WTC11 (cell line): ENCODE measurements around the gene LRRC7. TPM values are rescaled to one million over a fixed set of nuclear protein-coding genes. Genes with fewer than 3 reads are reported as not detected.

Experiments used
- ATAC-seq: fragments of 200-7000 bp; cut with Tn5 transposase; 2 replicates; pipeline ENCODE4 v1.10.0; 2021; ENCODE audit warnings: mild to moderate bottlenecking, moderate library complexity
- CTCF ChIA-PET: fragments of 300-600 bp; sonication (Branson Sonifier 250); formaldehyde crosslinking; loops from one replicate; lab custom pipeline; 2021; ENCODE audit warnings: antibody characterized with exemption; lab: Charles Lee
- POLR2A ChIA-PET: fragments of 350-600 bp; sonication (Branson Sonifier 250); formaldehyde crosslinking; loops from one replicate; lab custom pipeline; 2021; ENCODE audit warnings: antibody characterized with exemption; lab: Charles Lee
- DNase-seq: peaks from one replicate; pipeline ENCODE4 v3.0.0; 2021; ENCODE audit warnings: low spot score
- H3K27ac Mint-ChIP-seq: 2 replicates; pipeline ENCODE4 v1.8.0; 2021; ENCODE audit warnings: mixed read lengths
- H3K27me3 Mint-ChIP-seq: 2 replicates; pipeline ENCODE4 v1.8.0; 2021; ENCODE audit warnings: low read depth, mild to moderate bottlenecking, moderate library complexity, mixed read lengths
- H3K36me3 Mint-ChIP-seq: 2 replicates; pipeline ENCODE4 v1.8.0; 2021; ENCODE audit warnings: mixed read lengths
- H3K4me1 Mint-ChIP-seq: 2 replicates; pipeline ENCODE4 v1.8.0; 2022; ENCODE audit warnings: mixed read lengths
- H3K4me3 Mint-ChIP-seq: 2 replicates; pipeline ENCODE4 v1.8.0; 2021; ENCODE audit warnings: mild to moderate bottlenecking, moderate library complexity, mixed read lengths
- H3K9me3 Mint-ChIP-seq: 2 replicates; pipeline ENCODE4 v1.8.0; 2021; ENCODE audit warnings: mixed read lengths
- ATF1 ChIP-seq: sonication (generic); formaldehyde crosslinking; IDR thresholded peaks from 2 replicates; pipeline ENCODE4 v1.8.1; 2023; ENCODE audit warnings: mild to moderate bottlenecking, moderate library complexity, missing genetic modification reagents
- CDX4 ChIP-seq: fragments of 250-450 bp; sonication (Bioruptor Pico); IDR thresholded peaks from 2 replicates; pipeline ENCODE4 v1.9.0; 2021; ENCODE audit warnings: moderate library complexity, mild to moderate bottlenecking, inconsistent platforms, borderline replicate concordance
- CTCF ChIP-seq: fragments of 200-600 bp; IDR thresholded peaks from 2 replicates; pipeline ENCODE4 v1.8.0; 2022; ENCODE audit warnings: antibody characterized with exemption
- E2F4 ChIP-seq: sonication (generic); formaldehyde crosslinking; IDR thresholded peaks from 2 replicates; pipeline ENCODE4 v1.8.1; 2022; ENCODE audit warnings: low read depth, mild to moderate bottlenecking, moderate library complexity, missing genetic modification reagents, borderline replicate concordance
- ERG ChIP-seq: fragments of 250-450 bp; sonication (Bioruptor Pico); IDR thresholded peaks from 2 replicates; pipeline ENCODE4 v1.8.0; 2021; ENCODE audit warnings: mild to moderate bottlenecking
- FOXP4 ChIP-seq: sonication (generic); formaldehyde crosslinking; IDR thresholded peaks from 2 replicates; pipeline ENCODE4 v1.8.0; 2022; ENCODE audit warnings: mild to moderate bottlenecking, missing genetic modification reagents
- IRF2 ChIP-seq: sonication (generic); formaldehyde crosslinking; IDR thresholded peaks from 2 replicates; pipeline ENCODE4 v1.8.0; 2022; ENCODE audit warnings: low read depth, missing genetic modification reagents, borderline replicate concordance
- MYBL2 ChIP-seq: sonication (generic); formaldehyde crosslinking; IDR thresholded peaks from 2 replicates; pipeline ENCODE4 v1.8.1; 2023; ENCODE audit warnings: mild to moderate bottlenecking, moderate library complexity, missing genetic modification reagents
- NR3C1 ChIP-seq: sonication (generic); formaldehyde crosslinking; conservative IDR thresholded peaks from 2 replicates; pipeline ENCODE4 v1.8.1; 2023; ENCODE audit warnings: low read depth, mild to moderate bottlenecking, missing genetic modification reagents
- PRDM15 ChIP-seq: sonication (generic); formaldehyde crosslinking; IDR thresholded peaks from 2 replicates; pipeline ENCODE4 v1.8.0; 2022; ENCODE audit warnings: missing genetic modification reagents
- PREB ChIP-seq: sonication (generic); formaldehyde crosslinking; IDR thresholded peaks from 2 replicates; pipeline ENCODE4 v1.8.1; 2022; ENCODE audit warnings: mild to moderate bottlenecking, missing genetic modification reagents, moderate library complexity, borderline replicate concordance
- RELA ChIP-seq: sonication (generic); formaldehyde crosslinking; IDR thresholded peaks from 2 replicates; pipeline ENCODE4 v1.8.1; 2022; ENCODE audit warnings: missing genetic modification reagents, mild to moderate bottlenecking, borderline replicate concordance
- SMAD3 ChIP-seq: sonication (generic); formaldehyde crosslinking; IDR thresholded peaks from 2 replicates; pipeline ENCODE4 v1.8.0; 2022; ENCODE audit warnings: missing genetic modification reagents, mild to moderate bottlenecking, borderline replicate concordance
- TEAD1 ChIP-seq: sonication (generic); formaldehyde crosslinking; IDR thresholded peaks from 2 replicates; pipeline ENCODE4 v1.8.0; 2022; ENCODE audit warnings: mild to moderate bottlenecking, missing genetic modification reagents
- ZBTB43 ChIP-seq: sonication (generic); formaldehyde crosslinking; IDR thresholded peaks from 2 replicates; pipeline ENCODE4 v1.8.1; 2023; ENCODE audit warnings: mild to moderate bottlenecking, missing genetic modification reagents
- ZNF219 ChIP-seq: sonication (generic); formaldehyde crosslinking; IDR thresholded peaks from 2 replicates; pipeline ENCODE4 v1.8.0; 2023; ENCODE audit warnings: missing genetic modification reagents, mild to moderate bottlenecking, borderline replicate concordance
- ZNF232 ChIP-seq: sonication (generic); formaldehyde crosslinking; IDR thresholded peaks from 2 replicates; pipeline ENCODE4 v1.8.0; 2022; ENCODE audit warnings: mild to moderate bottlenecking, missing genetic modification reagents
- ZNF396 ChIP-seq: fragments of 250-450 bp; sonication (Bioruptor Pico); IDR thresholded peaks from 2 replicates; pipeline ENCODE4 v1.8.0; 2021; ENCODE audit warnings: mild to moderate bottlenecking, moderate library complexity, borderline replicate concordance
- ZNF512 ChIP-seq: sonication (generic); formaldehyde crosslinking; IDR thresholded peaks from 2 replicates; pipeline ENCODE4 v1.8.1; 2022; ENCODE audit warnings: missing genetic modification reagents, borderline replicate concordance
- total RNA-seq: library from RNA; stranded (reverse); gene quantifications from 3 replicates; pipeline ENCODE4 v1.2.3, GENCODE V29; 2021

The LRRC7 gene
- total RNA-seq, 1 experiment from 2014 or later: not detected

GRCh38 chr1:70034403-70034802, 466.7 kb downstream of the LRRC7 start:
- Mint-ChIP-seq H3K36me3 (no peaks in the 10 kb centered on the region), H3K27me3 (no peaks in the 10 kb centered on the region), H3K4me3 (peak overlapping the region; percentile 19), H3K4me1 (peaks cover 36% of the 10 kb centered on the region), H3K9me3 (no peaks in the 10 kb centered on the region)
- POLR2A ChIA-PET: no interaction called here
- peak; percentile 94 for ATAC-seq
- TF ChIP-seq CTCF: no peak
- TF ChIP-seq FOXP4 (CRISPR knock-in tag): no peak
- TF ChIP-seq ZBTB43 (CRISPR knock-in tag): no peak
- no peak for TF ChIP-seq ATF1 (CRISPR knock-in tag)
- no peak for TF ChIP-seq NR3C1 (CRISPR knock-in tag)
- TF ChIP-seq E2F4 (CRISPR knock-in tag): no peak
- no peak for TF ChIP-seq TEAD1 (CRISPR knock-in tag)
- TF ChIP-seq RELA (CRISPR knock-in tag): no peak
- TF ChIP-seq ZNF219 (CRISPR knock-in tag): no peak
- no peak for TF ChIP-seq ZNF232
- no peak for TF ChIP-seq ZNF512 (CRISPR knock-in tag)
- no peak for TF ChIP-seq ZNF396 (CRISPR knock-in tag)
- TF ChIP-seq MYBL2 (CRISPR knock-in tag): no peak
- no peak for TF ChIP-seq IRF2 (CRISPR knock-in tag)
- no peak for TF ChIP-seq PREB (CRISPR knock-in tag)
- no peak for TF ChIP-seq PRDM15 (CRISPR knock-in tag)
- no peak for TF ChIP-seq ERG (CRISPR knock-in tag)
- TF ChIP-seq CDX4 (CRISPR knock-in tag): no peak
- no peak for TF ChIP-seq SMAD3 (CRISPR knock-in tag)
- TF ChIP-seq, all 79 proteins: peak for 0
- 0 out of 2 replicates have a peak overlapping the region, but pooled peaks have one; percentile 32 for H3K27ac Mint-ChIP-seq
- DNase-seq: peak; percentile 54
- CTCF ChIA-PET: interaction anchor here (0.6 to 1.1 kb wide), 4 partner anchors 12 to 247 kb away, joined by 3 to 4 read pairs (median 3); no protein-coding TSS in a partner anchor
